SK-N-MC (cell line): ENCODE data around the gene ST6GALNAC1.

Experiments used
- DNase-seq: peaks from one replicate; pipeline ENCODE4 v3.0.0-alpha.2; 2011; ENCODE audit warnings: low read depth, low spot score
- H3K27ac ChIP-seq: fragments of 200-600 bp; sonication (generic); 2 replicates; pipeline ENCODE4 v1.5.1; 2016; ENCODE audit warnings: mixed run types
- H3K36me3 ChIP-seq: fragments of 200-600 bp; sonication (generic); 2 replicates; pipeline ENCODE4 v1.6.1; 2017; ENCODE audit warnings: antibody characterized with exemption, low read length, mixed read lengths; ENCODE audit not compliant: insufficient read depth
- H3K4me3 ChIP-seq: fragments of 200-600 bp; sonication (generic); 2 replicates; pipeline ENCODE4 v1.5.1; 2016
- H3K9ac ChIP-seq: fragments of 200-600 bp; sonication (generic); 2 replicates; pipeline ENCODE4 v1.8.0; 2017; ENCODE audit warnings: mixed run types, mixed read lengths; ENCODE audit not compliant: insufficient read length
- H3K9me3 ChIP-seq: fragments of 200-600 bp; sonication (generic); 2 replicates; pipeline ENCODE4 v1.6.1; 2017; ENCODE audit warnings: low read depth, mild to moderate bottlenecking, antibody characterized with exemption, low read length, moderate library complexity, mixed read lengths
- EZH2 ChIP-seq: fragments of 200-600 bp; sonication (generic); IDR thresholded peaks from one replicate; pipeline ENCODE4 v1.6.1; 2017; ENCODE audit warnings: antibody characterized with exemption
- FOXP2 ChIP-seq: optimal IDR thresholded peaks from 2 replicates; pipeline ENCODE3; 2011; ENCODE audit warnings: mild to moderate bottlenecking, moderate library complexity; ENCODE audit not compliant: insufficient read depth; ENCODE audit errors: extremely low read length, control extremely low read depth
- POLR2AphosphoS5 ChIP-seq: IDR thresholded peaks from 2 replicates; pipeline ENCODE4 v1.6.1; 2012; ENCODE audit warnings: mild to moderate bottlenecking, low read depth, low read length, borderline replicate concordance

Gene ST6GALNAC1

GRCh38 chr17:76597156-76598003 is 46.2 kb downstream of the ST6GALNAC1 start:
- no peak for DNase-seq
- Histone ChIP-seq H3K9me3 (no peaks in the 10 kb centered on the region), H3K27ac (no peak overlapping the region), H3K4me3 (no peak overlapping the region), H3K9ac (no peak overlapping the region), H3K36me3 (no peaks in the 10 kb centered on the region)
- no peak for TF ChIP-seq EZH2

- no peak for TF ChIP-seq FOXP2
- TF ChIP-seq EZH2, result no peak
- TF ChIP-seq POLR2AphosphoS5, result no peak
- no peak overlapping the region for H3K27ac ChIP-seq
- no peak for DNase-seq
- H3K36me3 ChIP-seq, result no peaks in the 10 kb centered on the region
- no peak overlapping the region for H3K4me3 ChIP-seq
- H3K9me3 ChIP-seq, result no peaks in the 10 kb centered on the region
- no peak overlapping the region for H3K9ac ChIP-seq
Observed at GRCh38 chr17:76594690-76595089, 48.9 kb downstream of the ST6GALNAC1 start.

GRCh38 chr17:76593959-76594358 is 49.6 kb downstream of the ST6GALNAC1 start:
- Histone ChIP-seq H3K4me3 (no peak overlapping the region), H3K27ac (no peak overlapping the region), H3K9ac (no peak overlapping the region)

GRCh38 chr17:76593384-76593826 is 50.2 kb downstream of the ST6GALNAC1 start:
- no peak for TF ChIP-seq POLR2AphosphoS5
- no peaks in the 10 kb centered on the region for H3K36me3 ChIP-seq
- H3K27ac ChIP-seq, result no peak overlapping the region
- H3K4me3 ChIP-seq, result no peak overlapping the region
- DNase-seq, result no peak
- no peaks in the 10 kb centered on the region for H3K9me3 ChIP-seq
- H3K9ac ChIP-seq, result no peak overlapping the region

More at GRCh38 chr17:76593959-76594358, 49.6 kb downstream of the ST6GALNAC1 start:
- Histone ChIP-seq H3K36me3 (no peaks in the 10 kb centered on the region), H3K9me3 (no peaks in the 10 kb centered on the region)
- DNase-seq, result no peak
- TF ChIP-seq POLR2AphosphoS5, result no peak
- TF ChIP-seq FOXP2, result no peak
- TF ChIP-seq EZH2, result no peak

GRCh38 chr17:76588182-76588581 is 55.4 kb downstream of the ST6GALNAC1 start:
- TF ChIP-seq FOXP2, result no peak
- no peak for TF ChIP-seq POLR2AphosphoS5
- no peak for TF ChIP-seq EZH2
- no peak for DNase-seq
- Histone ChIP-seq H3K27ac (no peak overlapping the region), H3K4me3 (no peak overlapping the region), H3K9ac (no peak overlapping the region), H3K36me3 (no peaks in the 10 kb centered on the region), H3K9me3 (no peaks in the 10 kb centered on the region)

GRCh38 chr17:76586741-76587487 is 56.6 kb downstream of the ST6GALNAC1 start:
- Histone ChIP-seq H3K27ac (no peak overlapping the region), H3K36me3 (no peaks in the 10 kb centered on the region), H3K9me3 (no peaks in the 10 kb centered on the region), H3K4me3 (no peak overlapping the region), H3K9ac (no peak overlapping the region)
- DNase-seq, result no peak
- no peak for TF ChIP-seq POLR2AphosphoS5
- no peak for TF ChIP-seq FOXP2
- no peak for TF ChIP-seq EZH2

- Histone ChIP-seq H3K36me3 (no peaks in the 10 kb centered on the region), H3K9ac (no peak within 1 kb of the TSS), H3K9me3 (no peaks in the 10 kb centered on the region), H3K4me3 (peak within 1 kb of the TSS; percentile 70), H3K27ac (no peak within 1 kb of the TSS)
- DNase-seq, result no peak
- TF ChIP-seq FOXP2, result no peak
- TF ChIP-seq EZH2, result peak; percentile 55
- no peak for TF ChIP-seq POLR2AphosphoS5
Observed at GRCh38 chr17:76585649-76586593, 57.6 kb downstream of the ST6GALNAC1 start, which contains the start of gene ST6GALNAC2. Gene ST6GALNAC2, minus strand, starts transcription at chr17:76585860. Its CDS starts 52 bp downstream, at chr17:76585808.

- Histone ChIP-seq H3K9me3 (no peaks in the 10 kb centered on the region), H3K36me3 (no peaks in the 10 kb centered on the region), H3K27ac (no peak overlapping the region), H3K4me3 (peak overlapping the region; percentile 70), H3K9ac (no peak overlapping the region)
- DNase-seq, result no peak
- no peak for TF ChIP-seq EZH2
- no peak for TF ChIP-seq POLR2AphosphoS5
- no peak for TF ChIP-seq FOXP2
Observed at GRCh38 chr17:76585033-76585648, 58.4 kb downstream of the ST6GALNAC1 start.
